ENCODE data around the gene YIPF7. TPM values are rescaled to one million over a fixed set of nuclear protein-coding genes. Genes with fewer than 3 reads are reported as not detected.

YIPF7 gene
- total and polyA plus RNA-seq, 2 experiments from 2014 or later: 0.30 TPM; not detected in 1

DNA sequence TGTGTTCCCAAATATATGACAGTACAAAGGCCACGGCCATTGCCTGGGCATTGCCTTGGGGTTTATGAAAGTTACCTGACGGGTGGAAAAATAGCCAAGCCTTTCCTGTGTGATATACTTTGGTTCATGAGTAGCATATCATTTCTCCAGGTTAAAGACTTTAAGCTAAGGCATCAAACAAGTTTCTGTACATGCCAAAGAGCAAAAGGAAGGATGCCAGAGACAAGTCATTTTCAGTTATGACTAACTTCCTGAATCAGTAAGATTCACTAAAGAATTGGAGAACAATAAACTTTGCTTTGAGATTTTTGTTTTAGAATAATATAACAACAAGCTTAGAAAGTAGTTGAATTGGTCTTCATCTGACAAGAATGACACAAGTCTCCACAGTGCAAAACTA lies 17.1 kb upstream of the YIPF7 start:
- DNase-seq (ENCODE audit: low spot score): no peak
- WGBS (ENCODE audit: low lambda C conversion rate, missing lambda C conversion rate): 44% methylated on average over 2 of the region's 2 CpGs
- H3K4me2 ChIP-seq: no peak overlapping the region
- no peaks in the 10 kb centered on the region for H3K36me3 ChIP-seq (replicated peaks; ENCODE audit: insufficient read depth, low read depth)
- no peak overlapping the region for H3K4me3 ChIP-seq
- H3K9me2 ChIP-seq (replicated peaks; ENCODE audit: insufficient read depth): no peaks in the 10 kb centered on the region
- no peaks in the 10 kb centered on the region for H3K9me3 ChIP-seq (ENCODE audit: low read depth)
- no peaks in the 10 kb centered on the region for H4K20me1 ChIP-seq (ENCODE audit: insufficient read depth, poor library complexity, severe bottlenecking)
- H2AFZ ChIP-seq: no peak overlapping the region
- H3K79me2 ChIP-seq: no peaks in the 10 kb centered on the region
- peaks cover 5% of the 10 kb centered on the region for H3K27me3 ChIP-seq
- TF ChIP-seq CTCF (IDR thresholded peaks at IDR 0.05; ENCODE audit: poor library complexity) (no peak), EZH2phosphoT487 (IDR thresholded peaks at IDR 0.05; ENCODE audit: low read depth, severe bottlenecking, unreplicated experiment) (no peak), EZH2 (IDR thresholded peaks at IDR 0.05; ENCODE audit: borderline replicate concordance) (no peak)
- H3K27ac ChIP-seq: no peak overlapping the region
- H3K4me1 ChIP-seq (ENCODE audit: insufficient read depth): no peaks in the 10 kb centered on the region

DNA sequence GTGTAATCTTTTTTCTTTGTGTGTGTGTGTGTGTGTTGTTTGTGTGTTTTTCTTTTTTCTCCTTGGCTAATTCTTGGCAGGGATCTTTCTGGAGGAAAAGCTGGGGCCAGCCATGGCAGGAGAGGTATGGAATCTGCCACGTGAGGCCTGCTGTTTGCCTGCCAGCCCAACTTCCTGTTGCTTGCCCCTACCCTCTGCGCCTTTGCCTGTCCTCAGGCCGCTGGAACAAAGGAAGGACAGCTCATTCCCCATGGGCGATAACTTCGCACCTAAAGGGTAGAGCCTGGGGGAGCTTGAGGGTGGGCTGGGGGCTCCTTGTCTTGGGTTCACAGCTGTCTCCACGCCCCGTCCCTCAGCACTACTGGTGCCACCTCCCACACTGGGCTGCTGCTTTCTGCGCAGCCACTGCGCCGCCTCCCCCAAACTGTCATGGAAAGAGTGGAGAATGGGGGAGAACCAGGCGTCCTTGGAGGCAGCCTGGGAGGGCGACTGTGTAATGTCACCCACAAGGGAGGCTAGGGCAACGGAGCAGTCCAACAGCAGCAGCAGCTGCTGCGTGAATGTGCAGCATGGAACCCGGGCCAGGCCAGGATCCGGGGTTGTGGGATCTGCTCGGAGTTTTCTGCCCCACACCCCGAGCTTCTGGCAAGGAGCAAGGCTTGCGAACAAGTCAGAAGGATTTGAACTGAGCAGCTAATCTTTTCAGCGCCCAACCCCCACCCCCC lies 12.3 kb upstream of the YIPF7 start:
- no peak for DNase-seq (ENCODE audit: low spot score)
- no peaks in the 10 kb centered on the region for H4K20me1 ChIP-seq (ENCODE audit: insufficient read depth, poor library complexity, severe bottlenecking)
- H3K79me2 ChIP-seq: no peaks in the 10 kb centered on the region
- H3K9me3 ChIP-seq (ENCODE audit: low read depth): no peaks in the 10 kb centered on the region
- H3K27me3 ChIP-seq: no peaks in the 10 kb centered on the region
- H2AFZ ChIP-seq: no peak overlapping the region
- H3K4me3 ChIP-seq: no peak overlapping the region
- no peak overlapping the region for H3K4me2 ChIP-seq
- no peak for TF ChIP-seq EZH2phosphoT487 (IDR thresholded peaks at IDR 0.05; ENCODE audit: low read depth, severe bottlenecking, unreplicated experiment)
- no peak for TF ChIP-seq CTCF (IDR thresholded peaks at IDR 0.05; ENCODE audit: poor library complexity)
- TF ChIP-seq EZH2 (IDR thresholded peaks at IDR 0.05; ENCODE audit: borderline replicate concordance): no peak
- WGBS (ENCODE audit: low lambda C conversion rate, missing lambda C conversion rate): 93% methylated on average over 20 of the region's 20 CpGs
- H3K36me3 ChIP-seq (replicated peaks; ENCODE audit: insufficient read depth, low read depth): no peaks in the 10 kb centered on the region
- no peaks in the 10 kb centered on the region for H3K9me2 ChIP-seq (replicated peaks; ENCODE audit: insufficient read depth)
- no peaks in the 10 kb centered on the region for H3K4me1 ChIP-seq (ENCODE audit: insufficient read depth)
- no peak overlapping the region for H3K27ac ChIP-seq

GRCh38 chr4:44662623-44663005 lies 11.2 kb upstream of the YIPF7 start:
- Histone ChIP-seq H3K9me2 (replicated peaks; ENCODE audit: insufficient read depth) (no peaks in the 10 kb centered on the region), H3K36me3 (replicated peaks; ENCODE audit: insufficient read depth, low read depth) (no peaks in the 10 kb centered on the region), H4K20me1 (ENCODE audit: insufficient read depth, poor library complexity, severe bottlenecking) (no peaks in the 10 kb centered on the region), H3K4me2 (no peak overlapping the region), H3K27ac (no peak overlapping the region), H3K9me3 (ENCODE audit: low read depth) (no peaks in the 10 kb centered on the region), H3K79me2 (no peaks in the 10 kb centered on the region), H2AFZ (no peak overlapping the region), H3K4me3 (no peak overlapping the region), H3K27me3 (no peaks in the 10 kb centered on the region), H3K4me1 (ENCODE audit: insufficient read depth) (no peaks in the 10 kb centered on the region)
- WGBS (ENCODE audit: low lambda C conversion rate, missing lambda C conversion rate): 47% methylated on average over 2 of the region's 2 CpGs
- TF ChIP-seq EZH2phosphoT487 (IDR thresholded peaks at IDR 0.05; ENCODE audit: low read depth, severe bottlenecking, unreplicated experiment): no peak
- no peak for TF ChIP-seq CTCF (IDR thresholded peaks at IDR 0.05; ENCODE audit: poor library complexity)
- TF ChIP-seq EZH2 (IDR thresholded peaks at IDR 0.05; ENCODE audit: borderline replicate concordance): no peak
- DNase-seq (ENCODE audit: low spot score): no peak

Data from hepatocyte (in vitro differentiated cells).